MCF 10A (cell line): ENCODE data around the gene FRAS1. TPM values are rescaled to one million over a fixed set of nuclear protein-coding genes. Genes with fewer than 3 reads are reported as not detected.

Experiments used
- BruUV-seq: library from RNA; stranded (reverse); fragments of 400-500 nt; replicated peaks from 2 replicates; lab custom pipeline; 2021; lab: Mats Ljungman, UMichigan
- CTCF ChIA-PET: fragments of 300-600 bp; sonication (Branson Sonifier 250); formaldehyde crosslinking; extraction: SDS; loops from one replicate; lab custom pipeline; 2021; ENCODE audit warnings: antibody characterized with exemption, inconsistent platforms; lab: Yijun Ruan, JAX
- POLR2A ChIA-PET: fragments of 300-600, 350-650 bp; sonication (Branson Sonifier 250); formaldehyde crosslinking; extraction: SDS; loops from one replicate; lab custom pipeline; 2020; ENCODE audit warnings: antibody characterized with exemption, inconsistent platforms; lab: Yijun Ruan, JAX
- DNase-seq: peaks from one replicate; pipeline ENCODE4 v3.0.0-alpha.2; 2018; ENCODE audit not compliant: unreplicated experiment
- H3K27ac Mint-ChIP-seq: one replicate; pipeline ENCODE4 v1.8.0; 2022; ENCODE audit warnings: mild to moderate bottlenecking, low read depth, mixed read lengths; ENCODE audit not compliant: unreplicated experiment
- H3K27me3 Mint-ChIP-seq: one replicate; pipeline ENCODE4 v1.8.0; 2022; ENCODE audit warnings: mixed read lengths; ENCODE audit not compliant: insufficient read depth, unreplicated experiment
- H3K36me3 Mint-ChIP-seq: one replicate; pipeline ENCODE4 v1.8.0; 2022; ENCODE audit warnings: mild to moderate bottlenecking, moderate library complexity, mixed read lengths; ENCODE audit not compliant: insufficient read depth, unreplicated experiment
- H3K4me1 Mint-ChIP-seq: one replicate; pipeline ENCODE4 v1.8.0; 2022; ENCODE audit warnings: mixed read lengths; ENCODE audit not compliant: insufficient read depth, unreplicated experiment
- H3K4me3 Mint-ChIP-seq: one replicate; pipeline ENCODE4 v1.8.0; 2022; ENCODE audit warnings: mild to moderate bottlenecking, moderate library complexity, mixed read lengths; ENCODE audit not compliant: unreplicated experiment
- H3K9me3 Mint-ChIP-seq: one replicate; pipeline ENCODE4 v1.8.0; 2022; ENCODE audit warnings: mixed read lengths; ENCODE audit not compliant: unreplicated experiment
- CTCF ChIP-seq: fragments of 200-600 bp; IDR thresholded peaks from one replicate; pipeline ENCODE4 v1.8.0; 2022; ENCODE audit warnings: antibody characterized with exemption, mild to moderate bottlenecking; ENCODE audit not compliant: unreplicated experiment
- intact Hi-C: fragments of 100-400 bp; cut with micrococcal nuclease; formaldehyde crosslinking; loops from 2 replicates; pipeline ENCODE4 v1.14.1; 2022
- total RNA-seq: library from RNA; stranded (reverse); gene quantifications from 2 replicates; pipeline ENCODE4 v1.2.3, GENCODE V29; 2022

FRAS1 gene
- total RNA-seq, 1 experiment from 2014 or later = 2.0 TPM

GRCh38 chr4:78532046-78532445, 474.9 kb downstream of the FRAS1 start:
- Mint-ChIP-seq H3K9me3 (no peaks in the 10 kb centered on the region), H3K27me3 (no peaks in the 10 kb centered on the region), H3K27ac (no peak overlapping the region), H3K36me3 (no peaks in the 10 kb centered on the region), H3K4me1 (peaks cover 35% of the 10 kb centered on the region), H3K4me3 (no peak overlapping the region)
- DNase-seq = no peak
- TF ChIP-seq CTCF = no peak
- intact Hi-C loops = no loop called here
- POLR2A ChIA-PET = no interaction called here
- BruUV-seq = no TSS peak
- CTCF ChIA-PET = interaction anchor here (1.1 kb wide), 1 partner anchor 20 kb away, joined by 3 read pairs; the partner anchor contains the start of gene ANXA3

DNA sequence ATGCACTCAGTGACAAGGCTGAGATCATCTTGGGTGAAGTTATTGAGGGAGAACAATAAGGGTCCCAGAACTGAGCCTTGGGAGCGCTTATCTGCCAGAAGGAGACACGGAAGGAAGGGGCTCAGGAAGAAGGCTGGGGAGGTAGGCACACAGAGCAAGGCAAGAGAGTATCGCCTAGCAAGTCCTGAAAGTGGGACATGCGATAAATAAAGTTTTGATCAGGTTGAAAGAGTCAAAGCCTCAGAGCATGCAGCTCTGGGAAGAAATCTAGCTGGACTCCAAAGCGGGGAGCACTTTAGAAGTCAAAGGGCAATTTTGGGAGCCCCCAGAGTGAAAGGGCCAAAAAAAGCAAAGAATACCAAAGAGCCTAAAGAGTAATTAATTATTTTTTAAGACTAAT, 476.7 kb downstream of the FRAS1 start:
- Mint-ChIP-seq H3K4me3 (no peak overlapping the region), H3K9me3 (no peaks in the 10 kb centered on the region), H3K27me3 (no peaks in the 10 kb centered on the region), H3K27ac (peak overlapping the region; percentile 78), H3K4me1 (peaks cover 35% of the 10 kb centered on the region), H3K36me3 (no peaks in the 10 kb centered on the region)
- intact Hi-C loops = loop anchor here (1.0 kb wide), 1 partner anchor 8 kb away; no protein-coding TSS in a partner anchor
- BruUV-seq = no TSS peak
- ChIA-PET CTCF (interaction anchor here (0.6 to 1.1 kb wide), 2 partner anchors 53 to 143 kb away, joined by 4 to 5 read pairs; no protein-coding TSS in a partner anchor), POLR2A (no interaction called here)
- DNase-seq = no peak
- TF ChIP-seq CTCF = no peak

GRCh38 chr4:78534286-78534955, 477.3 kb downstream of the FRAS1 start:
- TF ChIP-seq CTCF = no peak
- H3K27me3 Mint-ChIP-seq = no peaks in the 10 kb centered on the region
- peak; percentile 71 for DNase-seq
- no peaks in the 10 kb centered on the region for H3K9me3 Mint-ChIP-seq
- ChIA-PET CTCF (interaction anchor here (0.6 to 1.1 kb wide), 2 partner anchors 53 to 144 kb away, joined by 4 to 5 read pairs; no protein-coding TSS in a partner anchor), POLR2A (no interaction called here)
- H3K36me3 Mint-ChIP-seq = no peaks in the 10 kb centered on the region
- no peak overlapping the region for H3K4me3 Mint-ChIP-seq
- H3K27ac Mint-ChIP-seq = peak overlapping the region; percentile 78
- BruUV-seq = no TSS peak
- intact Hi-C loops = loop anchor here (1.0 kb wide), 1 partner anchor 8 kb away; no protein-coding TSS in a partner anchor
- peaks cover 35% of the 10 kb centered on the region for H3K4me1 Mint-ChIP-seq

DNA sequence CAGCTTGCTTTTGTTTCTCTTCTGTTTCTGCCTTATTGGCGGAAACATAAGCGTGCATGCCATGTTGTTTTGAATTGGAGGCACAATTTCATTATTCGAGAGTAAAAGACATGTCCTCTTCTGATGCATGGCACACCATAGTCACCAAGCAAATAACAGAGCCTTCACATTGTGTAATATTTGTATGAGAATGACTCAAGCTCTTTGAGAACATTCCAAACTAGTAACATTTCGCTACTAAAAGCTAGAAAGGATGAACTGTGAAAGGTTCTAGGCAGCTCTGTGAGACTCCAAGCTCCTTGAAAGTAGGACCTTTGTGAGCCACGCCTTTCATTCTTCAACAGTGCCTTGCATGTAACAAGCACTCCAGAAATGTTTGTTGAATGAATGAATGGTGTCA, 485.2 kb downstream of the FRAS1 start:
- Mint-ChIP-seq H3K4me3 (no peak overlapping the region), H3K36me3 (peaks cover 4% of the 10 kb centered on the region), H3K9me3 (peaks cover 7% of the 10 kb centered on the region), H3K27me3 (no peaks in the 10 kb centered on the region), H3K4me1 (peaks cover 22% of the 10 kb centered on the region), H3K27ac (peak overlapping the region; percentile 24)
- POLR2A ChIA-PET = interaction anchor here (0.7 to 1.3 kb wide), 10 partner anchors 8 to 722 kb away, joined by 3 to 8 read pairs (median 4); partner anchors contain the start of genes ANXA3 and MRPL1
- CTCF ChIA-PET = interaction anchor here (0.7 to 1.1 kb wide), 2 partner anchors 9 to 582 kb away, joined by 3 to 4 read pairs; no protein-coding TSS in a partner anchor
- no peak for TF ChIP-seq CTCF
- intact Hi-C loops = loop anchor here (1.0 kb wide), 1 partner anchor 8 kb away; no protein-coding TSS in a partner anchor
- DNase-seq = peak; percentile 58
- BruUV-seq = no TSS peak
